Activated naive CD8-positive, alpha-beta T cell (primary cell): Measurements from ENCODE around the gene ARVCF.

ENCODE experiments used
- H3K27ac Mint-ChIP-seq: one replicate; pipeline ENCODE4 v1.8.0; 2021; ENCODE audit warnings: mixed read lengths
- H3K27me3 Mint-ChIP-seq: one replicate; pipeline ENCODE4 v1.8.0; 2021; ENCODE audit warnings: mixed read lengths
- H3K36me3 Mint-ChIP-seq: one replicate; pipeline ENCODE4 v1.8.0; 2021; ENCODE audit warnings: mixed read lengths
- H3K4me1 Mint-ChIP-seq: one replicate; pipeline ENCODE4 v1.8.0; 2021; ENCODE audit warnings: low read depth, mixed read lengths
- H3K4me3 Mint-ChIP-seq: one replicate; pipeline ENCODE4 v1.8.0; 2021; ENCODE audit warnings: mild to moderate bottlenecking, mixed read lengths
- H3K9me3 Mint-ChIP-seq: one replicate; pipeline ENCODE4 v1.8.0; 2021; ENCODE audit warnings: low read depth, mixed read lengths

ARVCF gene

GRCh38 chr22:19958083-19959042 lies 58.3 kb downstream of the ARVCF start:
- Mint-ChIP-seq H3K27ac (no peak overlapping the region), H3K4me1 (peaks cover 11% of the 10 kb centered on the region), H3K27me3 (no peaks in the 10 kb centered on the region), H3K9me3 (no peaks in the 10 kb centered on the region), H3K36me3 (no peaks in the 10 kb centered on the region), H3K4me3 (no peak overlapping the region)

GRCh38 chr22:19957445-19957844 lies 59.2 kb downstream of the ARVCF start:
- Mint-ChIP-seq H3K27ac (no peak overlapping the region), H3K4me1 (peaks cover 9% of the 10 kb centered on the region), H3K9me3 (no peaks in the 10 kb centered on the region), H3K36me3 (no peaks in the 10 kb centered on the region), H3K27me3 (no peaks in the 10 kb centered on the region), H3K4me3 (no peak overlapping the region)

- Mint-ChIP-seq H3K4me3 (no peak overlapping the region), H3K9me3 (no peaks in the 10 kb centered on the region), H3K36me3 (no peaks in the 10 kb centered on the region), H3K27ac (no peak overlapping the region), H3K4me1 (peaks cover 12% of the 10 kb centered on the region), H3K27me3 (no peaks in the 10 kb centered on the region)
These were observed 61.1 kb downstream of the ARVCF start for GRCh38 chr22:19955241-19956128.

- Mint-ChIP-seq H3K36me3 (no peaks in the 10 kb centered on the region), H3K4me3 (no peak overlapping the region), H3K9me3 (no peaks in the 10 kb centered on the region), H3K27ac (no peak overlapping the region), H3K4me1 (peaks cover 21% of the 10 kb centered on the region), H3K27me3 (no peaks in the 10 kb centered on the region)
These were observed 65.3 kb downstream of the ARVCF start for GRCh38 chr22:19951346-19951745.

GRCh38 chr22:19948057-19948760 lies 68.4 kb downstream of the ARVCF start:
- Mint-ChIP-seq H3K27ac (no peak overlapping the region), H3K4me3 (no peak overlapping the region), H3K27me3 (no peaks in the 10 kb centered on the region), H3K36me3 (peaks cover 3% of the 10 kb centered on the region), H3K9me3 (no peaks in the 10 kb centered on the region), H3K4me1 (peaks cover 22% of the 10 kb centered on the region)

GRCh38 chr22:19943082-19944026 lies 73.3 kb downstream of the ARVCF start:
- Mint-ChIP-seq H3K36me3 (peaks cover 3% of the 10 kb centered on the region), H3K4me3 (peak overlapping the region; percentile 96), H3K9me3 (no peaks in the 10 kb centered on the region), H3K27me3 (no peaks in the 10 kb centered on the region), H3K27ac (peak overlapping the region; percentile 95), H3K4me1 (peaks cover 42% of the 10 kb centered on the region)

- peak overlapping the region; percentile 95 for H3K27ac Mint-ChIP-seq
- peak overlapping the region; percentile 96 for H3K4me3 Mint-ChIP-seq
- H3K36me3 Mint-ChIP-seq, result peaks cover 8% of the 10 kb centered on the region
- no peaks in the 10 kb centered on the region for H3K27me3 Mint-ChIP-seq
- H3K4me1 Mint-ChIP-seq, result peaks cover 38% of the 10 kb centered on the region
- no peaks in the 10 kb centered on the region for H3K9me3 Mint-ChIP-seq
These were observed 74.2 kb downstream of the ARVCF start for GRCh38 chr22:19942157-19943081.

GRCh38 chr22:19941365-19942082 lies 75.1 kb downstream of the ARVCF start, which contains the start of the genes COMT and TXNRD2:
Gene COMT (plus strand): TSS chr22:19941772. CDS start chr22:19962527, 20,755 bp downstream.
Gene TXNRD2 (minus strand): TSS chr22:19941818. CDS start chr22:19941803, 15 bp downstream.
- H3K27me3 Mint-ChIP-seq, result no peaks in the 10 kb centered on the region
- peaks cover 6% of the 10 kb centered on the region for H3K9me3 Mint-ChIP-seq
- H3K36me3 Mint-ChIP-seq, result peaks cover 16% of the 10 kb centered on the region
- H3K4me1 Mint-ChIP-seq, result peaks cover 33% of the 10 kb centered on the region
- H3K27ac Mint-ChIP-seq, result peak within 1 kb of the TSS; percentile 95
- peak within 1 kb of the TSS; percentile 96 for H3K4me3 Mint-ChIP-seq

- Mint-ChIP-seq H3K27ac (peak overlapping the region; percentile 92), H3K9me3 (peaks cover 12% of the 10 kb centered on the region), H3K4me1 (peaks cover 32% of the 10 kb centered on the region), H3K4me3 (peak overlapping the region; percentile 96), H3K27me3 (no peaks in the 10 kb centered on the region), H3K36me3 (peaks cover 23% of the 10 kb centered on the region)
These were observed 75.9 kb downstream of the ARVCF start for GRCh38 chr22:19940536-19941364.

- peaks cover 12% of the 10 kb centered on the region for H3K9me3 Mint-ChIP-seq
- H3K27me3 Mint-ChIP-seq, result no peaks in the 10 kb centered on the region
- no peak overlapping the region for H3K27ac Mint-ChIP-seq
- H3K4me1 Mint-ChIP-seq, result peaks cover 20% of the 10 kb centered on the region
- no peak overlapping the region for H3K4me3 Mint-ChIP-seq
- H3K36me3 Mint-ChIP-seq, result peaks cover 27% of the 10 kb centered on the region
These were observed 78.8 kb downstream of the ARVCF start for GRCh38 chr22:19937616-19938473.

GRCh38 chr22:19936513-19936912 lies 80.1 kb downstream of the ARVCF start:
- H3K4me1 Mint-ChIP-seq, result peaks cover 13% of the 10 kb centered on the region
- peaks cover 12% of the 10 kb centered on the region for H3K9me3 Mint-ChIP-seq
- peaks cover 27% of the 10 kb centered on the region for H3K36me3 Mint-ChIP-seq
- no peak overlapping the region for H3K27ac Mint-ChIP-seq
- H3K27me3 Mint-ChIP-seq, result no peaks in the 10 kb centered on the region
- no peak overlapping the region for H3K4me3 Mint-ChIP-seq
